Measurements from ENCODE around the gene MECP2. TPM values are rescaled to one million over a fixed set of nuclear protein-coding genes. Genes with fewer than 3 reads are reported as not detected.

The MECP2 gene
- total RNA-seq, 2 donors from 2014 or later: 65.5 to 103 TPM

GRCh38 chrX:154096140-154097002 lies 1.1 kb downstream of the MECP2 start:
- H3K36me3 Mint-ChIP-seq: peaks cover 5% of the 10 kb centered on the region
- DNase-seq (ENCODE audit: low spot score) (no peak), ATAC-seq (peak in 1 of 2 donors; percentile 11)
- peak overlapping the region; percentile 85 to 88 for H3K27ac Mint-ChIP-seq
- peak overlapping the region; percentile 95 for H3K4me3 Mint-ChIP-seq
- peaks cover 0 to 22% of the 10 kb centered on the region in 2 donors for H3K27me3 Mint-ChIP-seq
- H3K4me1 Mint-ChIP-seq (ENCODE audit: low read depth in 2 of 2): peaks cover 45 to 48% of the 10 kb centered on the region in 2 donors
- no peaks in the 10 kb centered on the region for H3K9me3 Mint-ChIP-seq

- DNase-seq (ENCODE audit: low spot score) (no peak), ATAC-seq (no peak)
- H3K4me3 Mint-ChIP-seq: peak overlapping the region; percentile 95
- peaks cover 53 to 57% of the 10 kb centered on the region in 2 donors for H3K4me1 Mint-ChIP-seq (ENCODE audit: low read depth in 2 of 2)
- peaks cover 0 to 26% of the 10 kb centered on the region in 2 donors for H3K27me3 Mint-ChIP-seq
- no peaks in the 10 kb centered on the region for H3K9me3 Mint-ChIP-seq
- peaks cover 10% of the 10 kb centered on the region for H3K36me3 Mint-ChIP-seq
- H3K27ac Mint-ChIP-seq: peak overlapping the region; percentile 85 to 88
Measured at GRCh38 chrX:154094833-154095232, 2.7 kb downstream of the MECP2 start.

GRCh38 chrX:154093965-154094364 lies 3.6 kb downstream of the MECP2 start:
- Mint-ChIP-seq H3K27me3 (peaks cover 0 to 21% of the 10 kb centered on the region in 2 donors), H3K9me3 (no peaks in the 10 kb centered on the region), H3K4me1 (ENCODE audit: low read depth in 2 of 2) (peaks cover 56 to 57% of the 10 kb centered on the region in 2 donors), H3K27ac (peak overlapping the region; percentile 85 to 88), H3K36me3 (peaks cover 10% of the 10 kb centered on the region), H3K4me3 (peak overlapping the region; percentile 95)
- DNase-seq (ENCODE audit: low spot score): no peak
- no peak for ATAC-seq

GRCh38 chrX:154092371-154092770 lies 5.1 kb downstream of the MECP2 start:
- Mint-ChIP-seq H3K4me1 (ENCODE audit: low read depth in 2 of 2) (peaks cover 48% of the 10 kb centered on the region in 2 donors), H3K4me3 (peak overlapping the region; percentile 95), H3K27me3 (peaks cover 0 to 14% of the 10 kb centered on the region in 2 donors), H3K27ac (peak overlapping the region; percentile 83 to 85), H3K9me3 (no peaks in the 10 kb centered on the region), H3K36me3 (peaks cover 10% of the 10 kb centered on the region)
- DNase-seq (ENCODE audit: low spot score) (no peak), ATAC-seq (no peak)

DNA sequence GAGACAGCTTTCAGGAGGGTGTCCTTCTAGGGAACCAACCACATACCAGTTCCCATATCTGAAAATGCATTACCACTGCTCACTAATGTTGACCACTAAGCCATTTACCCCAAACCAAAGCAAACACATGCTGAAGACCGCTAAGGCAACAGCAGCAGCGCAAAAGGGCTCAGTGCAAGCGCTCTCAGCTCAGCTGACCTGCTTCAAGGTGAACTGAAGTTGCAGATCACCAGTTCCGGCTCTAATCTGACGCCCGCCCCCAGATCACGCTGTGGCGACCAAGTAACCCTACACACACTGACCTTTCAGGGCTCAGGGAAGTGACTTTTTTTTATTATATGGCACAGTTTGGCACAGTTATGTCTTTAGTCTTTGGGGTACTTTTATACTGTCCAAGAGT lies 5.8 kb downstream of the MECP2 start:
- DNase-seq (ENCODE audit: low spot score): no peak
- H3K27ac Mint-ChIP-seq: peak overlapping the region in 1 of 2 donors; percentile 85
- H3K4me1 Mint-ChIP-seq (ENCODE audit: low read depth in 2 of 2): peaks cover 48% of the 10 kb centered on the region in 2 donors
- ATAC-seq: peak in 1 of 2 donors; percentile 54
- no peaks in the 10 kb centered on the region for H3K9me3 Mint-ChIP-seq
- H3K27me3 Mint-ChIP-seq: peaks cover 0 to 14% of the 10 kb centered on the region in 2 donors
- peaks cover 10% of the 10 kb centered on the region for H3K36me3 Mint-ChIP-seq
- H3K4me3 Mint-ChIP-seq: peak overlapping the region; percentile 95

DNA sequence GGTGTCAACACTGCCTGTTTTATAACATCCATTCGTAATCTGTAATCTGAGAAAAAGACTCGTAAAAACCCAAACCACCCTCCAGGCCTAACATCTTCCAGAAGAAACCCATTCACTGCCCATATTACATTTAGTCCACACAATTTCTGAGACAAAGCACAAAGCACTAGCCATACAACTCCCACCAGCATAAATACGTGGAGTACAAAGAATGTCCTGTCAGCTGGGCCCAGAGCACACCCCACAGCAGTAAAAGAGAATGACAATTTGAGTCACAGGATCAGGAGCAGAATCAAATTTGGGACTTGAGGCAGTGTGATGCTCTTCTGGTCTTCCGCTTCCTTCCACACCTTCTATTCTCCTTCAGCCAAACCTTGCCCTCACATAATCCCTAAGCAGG lies 6.8 kb downstream of the MECP2 start:
- H3K36me3 Mint-ChIP-seq: peaks cover 4% of the 10 kb centered on the region
- peaks cover 41 to 42% of the 10 kb centered on the region in 2 donors for H3K4me1 Mint-ChIP-seq (ENCODE audit: low read depth in 2 of 2)
- H3K4me3 Mint-ChIP-seq: peak overlapping the region; percentile 59
- DNase-seq (ENCODE audit: low spot score): no peak
- H3K27me3 Mint-ChIP-seq: peaks cover 0 to 7% of the 10 kb centered on the region in 2 donors
- no peak for ATAC-seq
- peak overlapping the region; percentile 77 to 85 for H3K27ac Mint-ChIP-seq
- no peaks in the 10 kb centered on the region for H3K9me3 Mint-ChIP-seq

DNA sequence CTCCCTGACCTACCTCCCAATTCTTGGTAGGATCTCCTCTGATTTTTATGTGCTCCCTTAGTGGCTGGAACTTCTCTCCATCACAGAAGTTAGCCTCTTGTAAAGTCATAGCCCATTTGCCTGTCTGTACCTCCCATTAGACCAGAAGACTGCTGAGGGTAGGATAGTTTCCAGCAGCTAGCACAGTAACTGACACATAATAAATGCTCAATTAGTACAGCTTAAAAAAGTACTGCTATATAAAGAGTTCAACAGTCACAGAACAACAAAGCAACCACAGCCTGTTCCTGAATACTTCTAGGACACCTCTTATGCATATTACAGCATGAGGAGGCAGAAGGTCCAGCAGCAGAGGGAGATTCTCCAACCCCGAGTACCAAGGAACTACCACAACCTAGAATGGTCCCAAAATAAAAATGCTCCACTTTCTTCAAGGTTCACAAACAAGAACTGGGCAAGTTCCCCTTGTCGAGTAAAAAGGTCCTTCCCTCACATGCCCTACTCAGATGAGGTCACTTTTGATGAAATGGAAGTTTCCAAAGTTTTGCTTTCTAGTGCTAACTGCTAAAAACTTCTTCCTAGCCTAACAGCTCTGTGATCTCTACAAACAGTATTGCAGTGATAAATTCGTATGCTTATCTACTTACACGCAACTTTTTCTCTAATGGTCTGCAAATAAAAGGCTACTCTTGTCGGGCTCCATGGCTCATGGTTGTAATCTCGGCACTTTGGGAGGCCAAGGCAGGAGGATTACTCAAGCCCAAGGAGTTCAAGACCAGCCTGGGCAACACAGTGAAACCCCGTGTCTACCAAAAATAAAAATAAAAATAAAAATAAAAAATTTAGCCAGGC lies 12.8 kb downstream of the MECP2 start:
- peak overlapping the region; percentile 41 for H3K4me3 Mint-ChIP-seq
- no peaks in the 10 kb centered on the region for H3K9me3 Mint-ChIP-seq
- no peaks in the 10 kb centered on the region for H3K36me3 Mint-ChIP-seq
- ATAC-seq (no peak), DNase-seq (ENCODE audit: low spot score) (no peak)
- peaks cover 18% of the 10 kb centered on the region in 2 donors for H3K4me1 Mint-ChIP-seq (ENCODE audit: low read depth in 2 of 2)
- peaks cover 0 to 5% of the 10 kb centered on the region in 2 donors for H3K27me3 Mint-ChIP-seq
- H3K27ac Mint-ChIP-seq: peak overlapping the region; percentile 71 to 77

- Mint-ChIP-seq H3K27me3 (peaks cover 0 to 5% of the 10 kb centered on the region in 2 donors), H3K27ac (peak overlapping the region; percentile 72 to 74), H3K36me3 (no peaks in the 10 kb centered on the region), H3K4me3 (peak overlapping the region; percentile 58), H3K4me1 (ENCODE audit: low read depth in 2 of 2) (peaks cover 18% of the 10 kb centered on the region in 2 donors), H3K9me3 (no peaks in the 10 kb centered on the region)
- ATAC-seq (no peak), DNase-seq (ENCODE audit: low spot score) (no peak)
Measured at GRCh38 chrX:154083126-154083517, 14.4 kb downstream of the MECP2 start.

GRCh38 chrX:154082396-154083125 lies 15.0 kb downstream of the MECP2 start:
- no peaks in the 10 kb centered on the region for H3K36me3 Mint-ChIP-seq
- peak overlapping the region; percentile 72 to 74 for H3K27ac Mint-ChIP-seq
- H3K4me1 Mint-ChIP-seq (ENCODE audit: low read depth in 2 of 2): peaks cover 18% of the 10 kb centered on the region in 2 donors
- no peaks in the 10 kb centered on the region for H3K9me3 Mint-ChIP-seq
- H3K4me3 Mint-ChIP-seq: peak overlapping the region; percentile 58
- no peak for DNase-seq (ENCODE audit: low spot score)
- H3K27me3 Mint-ChIP-seq: peaks cover 0 to 5% of the 10 kb centered on the region in 2 donors
- no peak for ATAC-seq

- ATAC-seq (no peak), DNase-seq (ENCODE audit: low spot score) (no peak)
- Mint-ChIP-seq H3K27ac (no peak overlapping the region), H3K4me3 (no peak overlapping the region), H3K9me3 (no peaks in the 10 kb centered on the region), H3K4me1 (ENCODE audit: low read depth in 2 of 2) (peaks cover 17 to 36% of the 10 kb centered on the region in 2 donors), H3K36me3 (no peaks in the 10 kb centered on the region), H3K27me3 (peaks cover 0 to 4% of the 10 kb centered on the region in 2 donors)
Measured at GRCh38 chrX:154077101-154077500, 20.4 kb downstream of the MECP2 start.

DNA sequence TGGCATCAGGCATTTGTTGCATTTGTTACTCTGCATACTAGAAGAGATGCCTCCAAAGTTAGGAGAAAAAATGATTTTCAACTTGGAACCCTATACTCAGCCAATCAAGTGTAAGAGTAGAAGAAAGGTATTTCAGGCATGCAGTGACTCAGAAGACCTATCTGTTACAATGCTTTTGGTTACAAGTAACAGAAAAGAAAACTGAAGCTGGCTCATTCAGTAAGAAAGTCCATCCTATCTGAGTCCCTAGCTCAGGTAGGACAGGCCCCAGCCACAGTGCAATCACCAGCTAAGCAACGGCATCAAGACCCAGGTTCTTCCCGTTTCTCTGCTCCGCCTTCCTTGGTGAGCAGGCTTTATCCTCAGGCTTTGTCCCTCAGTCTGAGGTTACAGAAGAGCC lies 23.3 kb downstream of the MECP2 start:
- H3K9me3 Mint-ChIP-seq: no peaks in the 10 kb centered on the region
- H3K27me3 Mint-ChIP-seq: peaks cover 0 to 6% of the 10 kb centered on the region in 2 donors
- ATAC-seq (no peak), DNase-seq (ENCODE audit: low spot score) (no peak)
- H3K4me3 Mint-ChIP-seq: no peak overlapping the region
- H3K4me1 Mint-ChIP-seq (ENCODE audit: low read depth in 2 of 2): peaks cover 21 to 49% of the 10 kb centered on the region in 2 donors
- peak overlapping the region; percentile 54 to 66 for H3K27ac Mint-ChIP-seq
- H3K36me3 Mint-ChIP-seq: no peaks in the 10 kb centered on the region

- Mint-ChIP-seq H3K4me1 (ENCODE audit: low read depth in 2 of 2) (peaks cover 21 to 48% of the 10 kb centered on the region in 2 donors), H3K36me3 (no peaks in the 10 kb centered on the region), H3K9me3 (no peaks in the 10 kb centered on the region), H3K4me3 (no peak overlapping the region), H3K27ac (no peak overlapping the region), H3K27me3 (peaks cover 0 to 6% of the 10 kb centered on the region in 2 donors)
- DNase-seq (ENCODE audit: low spot score) (no peak), ATAC-seq (no peak)
Measured at GRCh38 chrX:154072192-154072591, 25.3 kb downstream of the MECP2 start.

GRCh38 chrX:154068560-154068959 lies 29.0 kb downstream of the MECP2 start:
- DNase-seq (ENCODE audit: low spot score) (no peak), ATAC-seq (no peak)
- Mint-ChIP-seq H3K4me1 (ENCODE audit: low read depth in 2 of 2) (peaks cover 25 to 37% of the 10 kb centered on the region in 2 donors), H3K36me3 (no peaks in the 10 kb centered on the region), H3K27me3 (peaks cover 0 to 8% of the 10 kb centered on the region in 2 donors), H3K4me3 (no peak overlapping the region), H3K27ac (no peak overlapping the region), H3K9me3 (no peaks in the 10 kb centered on the region)
